Esophagus muscularis mucosa (tissue), 4 donors: ENCODE data around the gene OR13C2.

Experiments
- CTCF ChIP-seq, 3 experiments: fragments of 200-600 bp in 2 of 3; fragments of 450-650 bp in 1 of 3; sonication (generic) in 2 of 3; IDR thresholded peaks; one replicate each; pipeline ENCODE4 v1.5.1; 2017 to 2019; ENCODE audit warnings: antibody characterized with exemption in 3 of 3, mild to moderate bottlenecking in 2 of 3, moderate library complexity in 1 of 3
- EP300 ChIP-seq: sonication (generic); formaldehyde crosslinking; IDR thresholded peaks from one replicate; pipeline ENCODE4 v1.6.1; 2017; ENCODE audit warnings: antibody characterized with exemption
- POLR2A ChIP-seq: fragments of 450-650 bp; IDR thresholded peaks from one replicate; pipeline ENCODE4 v1.6.1; 2017; ENCODE audit warnings: antibody characterized with exemption, moderate library complexity, mild to moderate bottlenecking, low read depth
- POLR2AphosphoS5 ChIP-seq, 2 donors: sonication (generic); formaldehyde crosslinking; IDR thresholded peaks; one replicate each; pipeline ENCODE4 v1.6.1; 2017; ENCODE audit warnings: antibody characterized with exemption in 2 of 2

- TF ChIP-seq POLR2AphosphoS5 (IDR thresholded peaks at IDR 0.05) (no peak), EP300 (no peak), CTCF (IDR thresholded peaks at IDR 0.05) (no peak), POLR2A (no peak)
These were observed 15.8 kb downstream of the OR13C2 start for GRCh38 chr9:104589626-104590025.
